ENCODE measurements around the gene BAHCC1.

BAHCC1 gene

DNA sequence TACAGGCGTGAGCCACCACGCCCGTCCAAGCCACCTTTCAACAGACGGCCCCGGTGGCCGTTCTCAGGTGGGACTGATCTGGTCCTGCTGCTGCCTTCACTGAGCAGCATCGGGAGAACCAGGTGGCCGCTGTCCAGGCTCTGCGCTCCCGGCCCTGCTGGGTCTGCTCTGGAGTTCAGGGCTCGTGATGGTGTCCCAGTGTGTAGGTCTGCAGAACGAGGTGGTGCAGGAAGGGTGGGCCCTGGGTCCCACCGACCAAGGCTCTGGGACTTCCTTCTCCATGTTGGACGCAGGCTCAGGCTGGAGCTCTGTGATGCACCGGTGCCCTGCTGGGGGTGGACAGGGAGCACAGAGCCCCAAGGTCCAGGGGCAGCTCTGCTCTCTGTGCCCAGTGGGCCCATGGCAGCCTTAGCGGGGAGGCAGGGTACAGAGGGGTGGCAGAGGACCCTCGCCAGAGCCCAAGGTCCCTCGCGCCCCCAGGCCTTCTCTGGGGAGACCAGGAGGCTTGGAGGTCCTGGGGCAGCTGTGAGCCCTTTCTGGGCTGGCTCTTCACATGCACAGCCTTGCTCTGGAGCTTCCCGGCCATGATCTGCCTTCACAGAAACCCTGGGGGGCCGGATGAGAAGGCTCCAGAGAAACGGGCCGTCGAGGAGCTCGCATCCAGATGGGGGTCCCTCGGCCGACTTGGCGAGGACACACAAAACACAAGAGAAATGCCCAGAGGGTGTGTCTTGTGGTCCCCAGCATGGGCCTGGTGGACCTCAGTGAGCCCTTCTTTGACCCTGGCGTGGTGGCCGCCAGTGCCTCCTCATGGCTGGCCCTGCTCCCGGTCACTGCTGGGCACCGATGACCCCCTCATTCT, 26.9 kb upstream of the BAHCC1 start:
- DNase-seq: no peak

DNA sequence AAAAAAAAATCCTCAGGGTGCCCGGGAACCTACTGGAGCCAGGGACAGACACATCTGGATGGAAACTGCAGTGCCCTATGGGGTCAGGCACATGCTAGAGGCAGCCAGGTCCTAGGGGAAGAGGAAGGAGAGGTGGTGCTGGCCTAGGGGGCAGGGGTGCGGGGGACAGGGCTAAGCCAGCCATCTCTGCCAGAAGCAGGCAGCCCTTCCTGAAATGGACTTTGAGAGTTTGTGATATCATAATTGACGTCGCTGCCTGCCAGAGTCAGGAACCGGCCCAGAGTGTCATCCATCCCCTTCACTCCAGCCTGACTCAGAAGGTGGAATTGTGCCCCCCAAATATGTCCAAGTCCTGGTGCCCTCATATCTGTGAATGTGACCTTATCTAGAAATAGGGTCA, 25.0 kb upstream of the BAHCC1 start:
- DNase-seq: no peak

DNA sequence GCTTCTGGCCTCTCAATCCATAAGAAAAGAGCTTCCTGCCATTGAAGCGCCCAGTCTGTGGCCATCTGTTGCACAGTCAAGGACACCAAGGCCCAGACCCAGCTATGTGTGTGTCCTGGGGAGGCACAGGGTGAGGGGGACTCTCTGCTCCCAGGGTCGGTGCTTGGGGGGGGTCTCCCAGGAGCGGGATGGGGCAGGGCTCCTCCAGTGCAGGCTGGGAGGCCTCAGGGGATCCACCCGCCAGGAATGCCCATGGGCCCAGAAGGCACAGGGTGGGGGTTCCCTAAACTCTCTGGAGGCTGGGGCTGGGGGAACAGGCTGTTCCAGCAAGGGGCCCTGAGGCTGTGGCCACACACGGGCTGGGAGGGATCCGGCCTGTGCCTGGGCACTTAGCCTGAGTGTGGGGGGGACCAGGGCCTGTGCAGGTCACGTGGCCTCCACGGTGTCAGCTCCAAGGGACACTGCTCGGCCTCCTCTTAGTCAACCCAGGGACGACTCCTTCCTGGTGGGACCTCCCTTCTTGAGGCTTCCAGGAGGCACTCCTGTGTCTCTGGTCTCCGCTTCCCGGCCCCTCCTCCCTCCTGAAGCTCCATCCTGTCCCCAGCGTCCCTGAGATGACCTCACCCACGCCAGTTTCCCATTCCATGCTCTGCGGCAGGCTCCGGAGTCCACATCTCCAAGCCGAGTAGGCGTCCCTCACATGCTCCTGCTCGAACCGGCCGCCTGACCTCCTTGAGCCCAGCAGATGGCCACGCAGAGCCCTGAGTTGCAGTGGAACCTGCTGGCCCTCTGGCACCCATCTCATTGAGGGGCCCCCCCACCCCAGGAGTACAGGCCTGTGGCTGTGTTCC, 23.1 kb upstream of the BAHCC1 start:
- no peak for DNase-seq

DNA sequence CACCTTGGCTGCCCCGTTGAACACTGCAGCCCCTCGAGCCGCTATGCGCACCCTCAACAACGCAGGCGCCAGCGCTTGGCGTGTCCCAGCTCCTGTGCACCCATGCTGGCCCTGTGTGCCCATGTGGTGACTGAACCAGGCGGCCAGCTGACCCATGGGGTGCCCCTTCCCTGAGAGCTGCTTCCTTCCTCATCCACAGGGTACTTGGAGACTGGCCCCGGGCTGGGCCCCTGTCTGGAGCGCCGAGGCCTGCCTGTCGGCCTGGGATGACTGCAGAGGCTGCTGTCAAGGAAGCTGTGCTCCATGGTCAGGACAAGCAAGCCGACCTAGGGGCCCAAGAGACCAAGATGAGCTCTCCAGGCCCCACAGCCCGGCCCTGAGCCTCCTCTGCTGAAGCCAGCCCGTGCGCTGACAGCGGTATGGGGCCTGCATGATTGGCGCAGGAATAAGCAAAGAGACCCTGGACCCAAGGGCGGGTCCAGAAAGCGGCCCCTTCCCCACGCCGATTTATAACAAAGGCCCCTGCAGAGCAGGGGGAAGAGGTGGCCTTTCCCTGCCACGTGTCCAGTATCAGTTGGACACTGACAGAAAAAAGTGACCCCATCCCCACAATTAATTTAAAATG, 21.6 kb upstream of the BAHCC1 start:
- no peak for DNase-seq

DNA sequence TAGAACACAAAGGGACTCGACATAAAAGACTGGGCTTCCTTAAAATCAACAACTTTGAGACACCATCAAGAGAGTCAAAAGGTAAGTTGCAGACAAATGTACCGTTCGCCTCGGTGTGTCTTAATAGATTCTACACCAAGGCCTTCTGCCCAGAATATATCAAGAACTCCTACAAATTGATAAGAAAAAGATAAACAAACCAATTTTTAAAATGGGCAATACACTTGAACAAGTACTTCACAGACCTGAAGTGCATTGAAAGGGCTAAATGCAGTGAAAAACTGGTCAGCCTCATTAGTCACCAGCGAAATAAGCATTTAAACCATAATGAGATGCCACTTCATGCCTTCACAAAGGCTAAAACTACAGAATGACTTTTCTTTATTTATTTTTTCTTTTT, 20.4 kb upstream of the BAHCC1 start:
- no peak for DNase-seq

DNA sequence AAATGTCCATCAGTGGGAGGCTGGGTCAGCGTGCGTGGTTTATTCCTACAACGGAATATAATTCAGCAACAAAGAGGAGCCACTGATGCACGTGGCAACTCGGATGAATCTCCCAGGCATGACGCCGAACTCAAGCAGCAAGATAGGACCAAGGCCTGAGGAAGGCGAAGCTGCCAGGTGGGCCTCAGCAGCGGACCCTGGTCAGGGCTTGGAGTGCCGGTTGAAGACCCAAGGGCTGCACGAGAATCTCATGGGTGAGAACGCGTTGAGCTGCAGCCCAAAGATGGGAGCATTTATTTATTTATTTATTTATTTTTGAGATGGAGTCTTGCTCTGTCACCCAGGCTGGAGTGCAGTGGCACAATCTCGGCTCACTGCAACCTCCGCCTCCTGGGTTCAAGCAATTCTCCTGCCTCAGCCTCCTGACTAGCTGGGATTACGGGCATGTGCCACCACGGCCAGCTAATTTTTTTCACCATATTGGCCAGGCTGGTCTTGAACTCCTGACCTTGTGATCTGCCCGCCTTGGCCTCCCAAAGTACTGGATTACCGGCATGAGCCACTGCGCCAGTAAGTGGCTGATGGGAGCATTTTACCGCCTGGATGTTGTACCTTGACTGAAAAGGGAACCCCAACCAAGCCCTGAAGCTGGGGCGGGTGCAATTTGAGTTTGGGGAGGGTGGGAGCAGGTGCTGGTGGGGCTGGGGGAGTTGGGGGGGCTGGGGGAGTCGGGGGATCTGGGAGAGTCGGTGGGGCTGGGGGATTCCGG, 18.1 kb upstream of the BAHCC1 start:
- no peak for DNase-seq

DNA sequence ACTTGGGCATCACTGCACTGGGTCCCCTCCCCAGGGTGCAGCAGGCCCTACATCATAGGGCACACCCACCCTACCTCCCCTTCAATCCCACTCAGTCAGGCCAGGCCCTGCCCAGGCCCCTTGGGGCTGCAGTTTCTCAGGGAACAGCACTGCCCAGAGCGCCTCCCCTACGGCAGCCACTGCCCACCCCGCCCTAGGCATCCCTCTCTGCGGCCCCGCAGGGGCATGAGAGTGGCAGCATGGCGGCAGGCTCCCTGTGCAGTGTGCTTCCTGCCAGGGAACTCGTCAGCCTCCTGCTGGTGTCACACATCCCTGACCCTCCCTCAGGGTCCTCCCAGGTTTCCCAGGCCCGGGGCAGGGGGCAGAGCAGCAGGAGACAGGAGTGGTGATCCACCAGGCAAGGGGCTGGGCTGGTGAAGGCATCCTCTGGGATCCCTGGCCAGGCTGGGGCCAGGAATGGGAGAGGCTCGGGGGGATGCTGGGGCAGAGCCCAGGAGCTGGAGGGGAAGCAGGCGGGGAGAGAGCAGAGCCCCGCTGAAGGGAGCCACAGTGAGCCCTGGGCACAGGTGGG, 16.2 kb upstream of the BAHCC1 start:
- no peak for DNase-seq

DNA sequence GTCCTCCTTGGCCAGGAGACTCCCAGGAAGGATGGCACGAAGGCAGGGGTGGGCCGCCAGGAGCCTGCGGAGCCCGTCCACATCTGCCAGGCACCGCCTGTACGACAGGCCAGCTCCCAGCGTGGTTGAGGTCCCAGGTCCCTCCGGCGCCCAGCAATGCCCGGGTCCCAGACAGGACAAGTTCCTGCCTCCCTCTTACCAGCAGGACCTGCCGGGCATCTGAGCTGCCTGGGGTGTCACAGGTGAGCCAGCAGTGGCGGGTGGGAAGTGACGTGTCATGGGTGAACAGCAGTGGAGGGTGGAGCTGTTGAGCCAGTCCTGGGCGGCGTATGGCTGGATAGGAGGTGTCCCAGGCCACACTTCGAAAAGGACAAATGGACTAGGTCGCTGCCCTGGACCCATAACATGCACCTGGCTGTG, 15.7 kb upstream of the BAHCC1 start:
- no peak for DNase-seq

DNA sequence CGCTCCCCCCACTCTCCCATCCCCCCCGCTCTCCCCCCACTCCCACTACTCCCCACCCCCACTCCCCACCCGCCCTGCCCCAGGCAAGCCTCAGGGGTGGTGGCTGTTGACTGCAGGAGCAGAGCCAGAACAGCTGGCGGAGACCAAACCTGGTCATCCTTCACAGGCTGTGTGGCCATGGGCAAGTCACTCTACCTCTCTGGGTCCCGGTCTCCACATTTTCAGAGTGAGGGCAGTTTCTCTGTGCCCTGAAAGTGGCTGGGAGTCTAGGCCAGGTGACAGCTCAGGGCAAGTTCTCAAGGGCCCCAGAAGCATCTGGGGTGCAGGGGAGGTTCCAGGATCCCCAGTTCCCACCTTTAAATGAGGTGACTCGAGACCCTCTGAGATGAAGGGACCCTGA, 15.1 kb upstream of the BAHCC1 start:
- no peak for DNase-seq

DNA sequence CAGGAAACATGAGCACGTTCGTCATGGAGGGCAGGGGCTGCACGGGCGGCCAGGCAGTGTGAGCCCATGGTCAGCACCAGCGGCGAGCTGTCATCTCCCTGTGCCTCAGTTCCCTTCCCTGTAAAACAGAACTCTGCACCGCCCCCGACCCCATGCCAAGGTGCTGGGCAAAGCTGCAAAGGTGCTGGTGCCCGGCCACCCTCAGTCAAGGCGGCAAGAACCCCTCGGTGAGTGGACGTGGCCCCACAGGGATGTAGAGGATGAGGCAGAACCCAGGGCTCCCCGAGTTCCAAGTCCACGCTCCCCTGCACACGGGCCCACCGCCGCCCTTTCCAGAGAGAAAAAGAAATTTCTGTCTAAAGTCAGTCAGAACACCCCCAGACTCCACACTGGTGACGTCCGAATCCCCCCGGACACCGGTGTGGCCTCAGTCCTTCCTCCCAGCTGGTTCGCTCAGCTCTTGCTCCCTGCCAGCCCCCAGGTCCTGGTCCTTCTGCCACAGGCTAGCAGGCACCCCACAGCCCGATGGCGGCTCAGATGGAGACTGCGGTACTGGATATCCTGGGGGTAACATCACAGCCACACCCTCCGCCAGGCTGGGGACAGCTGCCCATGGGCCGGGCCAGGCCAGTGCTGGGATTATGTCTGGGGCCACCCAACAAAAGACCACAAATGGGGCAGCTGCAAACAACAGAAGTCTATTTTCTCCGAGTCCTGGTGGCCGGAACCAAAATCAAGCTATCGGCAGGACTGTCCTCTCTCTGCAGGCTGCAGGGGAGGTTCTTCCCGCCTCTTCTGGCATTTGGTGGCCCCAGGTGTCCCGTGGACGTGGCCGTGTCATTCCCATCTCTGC, 14.4 kb upstream of the BAHCC1 start:
- no peak for DNase-seq

DNA sequence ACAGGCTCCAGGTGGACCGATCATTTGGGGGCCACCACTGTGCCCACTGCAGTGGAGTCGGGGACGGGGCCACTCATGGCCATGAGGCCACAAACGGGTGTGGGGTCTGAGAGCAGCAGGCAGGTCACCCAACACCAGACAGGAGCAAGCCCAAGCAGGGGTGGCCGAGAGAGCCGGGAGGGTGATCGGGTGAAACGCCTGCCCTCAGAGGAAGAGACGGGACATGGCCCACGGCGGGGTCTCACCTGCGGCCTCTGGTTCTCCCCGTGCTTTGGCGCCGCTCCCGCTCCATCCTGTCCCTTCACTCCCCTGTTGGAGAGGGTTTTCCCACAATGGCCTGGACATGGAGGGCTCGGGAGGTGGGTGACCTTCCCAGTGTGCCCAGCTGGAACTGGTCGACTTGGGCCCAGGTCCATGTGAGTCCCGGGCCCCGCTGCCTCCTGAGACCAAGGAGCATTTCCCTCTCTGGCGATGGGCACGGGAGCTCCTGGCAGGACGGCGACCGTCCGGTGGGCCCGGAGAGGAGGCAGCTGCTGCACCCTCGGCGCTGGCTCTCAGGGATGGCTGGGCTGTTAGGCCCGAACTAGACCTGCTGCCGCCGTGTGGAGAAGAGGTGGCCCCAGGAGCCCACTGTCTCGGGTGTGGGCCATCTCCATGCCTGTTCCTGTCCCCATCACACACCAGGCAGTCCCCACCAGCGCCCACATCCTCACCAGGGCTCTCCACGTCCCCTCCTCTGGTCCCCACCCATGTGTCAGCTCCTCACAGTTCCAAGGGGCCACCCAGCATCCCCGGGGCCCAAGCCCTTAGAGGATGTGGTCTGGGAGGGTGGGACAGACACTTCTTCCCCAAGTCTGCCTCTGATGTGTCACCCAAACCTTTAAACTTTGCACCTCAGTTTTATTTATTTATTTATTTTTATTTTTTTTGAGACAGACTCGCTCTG, 13.4 kb upstream of the BAHCC1 start:
- no peak for DNase-seq

DNA sequence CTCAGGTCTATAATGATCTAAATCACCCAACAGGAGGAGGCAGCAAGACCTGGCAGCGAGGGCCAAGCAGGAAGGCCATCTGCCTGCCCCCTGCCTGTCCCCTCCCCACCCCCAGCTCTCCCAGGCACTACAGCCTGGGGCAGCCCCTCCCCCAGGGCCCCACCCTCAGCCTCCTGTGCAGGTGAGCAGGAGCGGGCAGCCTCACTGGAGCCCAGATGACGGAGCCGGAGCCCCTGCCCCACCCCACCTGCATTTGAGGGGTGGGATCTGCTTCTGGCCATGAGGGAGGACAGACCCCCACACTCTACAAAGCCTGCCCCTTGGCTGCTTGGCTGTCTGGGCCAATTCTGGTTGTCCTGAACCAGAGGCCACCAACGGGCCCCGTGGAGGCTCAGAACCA, 12.4 kb upstream of the BAHCC1 start:
- no peak for DNase-seq

DNA sequence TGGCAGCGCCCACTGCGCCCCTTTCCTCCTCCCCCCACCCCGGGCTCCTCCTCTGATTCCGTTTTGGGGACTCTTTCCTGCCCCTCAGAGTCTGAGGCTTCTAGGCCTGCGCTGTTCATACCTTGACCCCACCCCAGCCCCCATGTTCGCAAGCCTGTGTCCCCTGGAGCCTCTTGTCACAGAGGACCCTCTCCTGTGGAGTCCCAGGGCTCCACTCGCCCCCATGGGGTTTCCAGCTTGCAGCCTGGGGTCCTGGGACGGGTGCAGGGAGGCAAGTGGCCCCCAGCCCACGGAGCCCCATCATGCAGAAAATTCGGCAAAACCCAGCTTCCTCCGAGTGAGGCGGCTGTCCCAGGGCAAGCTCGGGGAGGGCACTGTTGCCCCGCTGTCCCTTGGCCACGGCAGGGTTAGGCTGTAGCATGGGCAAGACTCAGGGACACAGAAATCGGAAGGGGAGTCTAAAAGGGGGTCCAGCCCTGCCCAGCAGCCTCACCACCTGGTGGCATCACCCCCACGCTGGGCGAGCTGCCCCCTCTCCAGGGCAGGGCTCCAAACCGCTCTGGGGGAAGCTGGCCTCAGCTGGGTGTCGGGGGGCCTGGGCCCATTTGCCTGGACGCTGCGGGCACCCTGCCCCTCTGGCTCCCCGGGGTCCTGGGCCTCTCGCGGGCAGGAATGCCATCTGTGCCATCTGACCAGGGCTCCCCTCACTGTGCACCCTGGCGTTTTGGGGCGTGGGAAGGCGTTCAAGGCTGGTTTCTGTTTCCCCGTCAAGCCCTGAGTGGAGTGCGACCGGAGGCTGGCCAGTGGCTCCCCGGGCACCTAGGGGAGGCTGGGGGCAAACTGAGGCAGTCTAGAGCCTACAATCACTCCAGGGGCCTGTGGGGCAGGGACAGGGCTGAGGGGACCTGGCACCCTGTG, 11.5 kb upstream of the BAHCC1 start:
- DNase-seq: no peak

DNA sequence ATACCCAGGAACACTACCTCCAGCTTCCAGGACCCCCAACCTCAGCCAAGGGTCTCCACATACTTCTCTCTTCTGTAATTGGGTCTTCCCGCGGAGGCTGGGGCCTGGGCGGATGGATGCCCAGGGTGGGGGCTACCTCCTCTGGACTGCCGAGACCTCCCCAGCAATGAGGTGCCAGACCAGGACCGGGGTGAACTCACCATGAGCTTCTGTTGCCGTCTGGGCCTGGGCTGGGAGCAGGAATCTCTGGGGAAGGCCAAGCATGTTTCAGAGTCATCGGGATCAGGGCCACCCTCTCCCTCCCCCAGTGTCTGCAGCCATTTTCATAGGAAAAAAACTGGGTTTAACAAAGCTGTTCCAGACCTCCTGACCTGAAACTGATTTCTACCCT, 10.3 kb upstream of the BAHCC1 start:
- DNase-seq: no peak

DNA sequence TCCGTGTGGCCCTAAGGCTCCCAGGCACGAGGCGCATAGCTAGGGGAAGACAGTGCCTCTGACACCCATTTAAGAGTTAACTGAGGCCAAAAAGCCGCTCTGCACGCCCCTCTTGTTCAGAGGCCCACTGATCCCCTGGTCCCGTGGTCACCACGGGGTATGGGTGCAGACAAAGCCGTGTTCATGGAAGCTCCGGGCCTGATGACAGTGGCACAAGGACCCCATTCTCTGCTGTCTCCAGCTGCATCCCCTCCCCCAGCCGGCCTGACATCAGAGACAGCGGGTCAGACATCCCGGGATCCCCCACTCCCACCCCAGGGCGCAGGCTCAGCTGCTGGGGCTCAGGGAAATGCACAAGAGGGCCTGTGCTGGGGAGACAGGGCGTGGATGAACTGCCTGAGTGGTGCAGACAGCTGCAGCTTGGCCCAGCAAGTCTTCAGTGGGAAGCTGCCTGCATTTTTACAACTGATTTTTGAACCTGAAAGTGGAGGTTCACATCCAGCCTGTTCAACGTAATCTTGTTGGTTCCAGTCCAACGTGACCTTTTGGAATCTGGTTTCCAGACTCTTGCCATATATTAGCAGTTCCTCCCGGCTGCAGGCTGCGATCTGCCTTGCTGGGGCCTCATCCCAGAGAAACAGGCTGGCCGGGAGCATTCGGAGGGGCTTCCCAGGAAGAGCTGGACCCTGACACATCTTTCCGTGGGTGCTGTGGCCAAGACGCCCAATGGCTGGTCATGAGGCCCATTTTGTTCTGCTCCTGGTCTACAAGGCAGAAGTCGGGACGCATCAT, 9.7 kb upstream of the BAHCC1 start:
- DNase-seq: no peak

DNA sequence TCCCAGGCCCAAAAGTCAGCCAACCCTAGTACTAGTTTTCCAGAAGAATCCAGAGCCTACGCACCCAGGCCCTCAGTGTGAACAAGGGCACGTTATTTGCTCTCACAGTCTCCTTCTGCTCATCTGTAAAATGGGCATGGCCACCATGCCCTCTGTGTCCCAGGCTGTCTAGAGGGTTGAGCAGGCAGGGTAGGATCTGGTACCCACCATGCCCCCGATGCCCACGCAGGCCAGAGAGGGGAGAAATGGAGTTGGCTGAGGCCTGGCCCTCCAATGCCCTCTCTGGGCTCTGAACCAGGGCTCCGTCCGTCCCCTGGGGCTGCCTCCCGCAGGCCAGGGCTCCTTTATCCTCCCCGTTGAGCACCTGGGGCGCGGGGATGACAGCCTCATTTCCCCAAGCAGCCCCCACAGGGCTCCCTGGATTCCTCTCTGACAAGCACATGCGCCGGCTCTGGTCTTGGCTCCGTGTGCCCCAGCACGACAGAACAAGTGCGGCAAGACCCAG, 9.1 kb upstream of the BAHCC1 start:
- DNase-seq: no peak

DNA sequence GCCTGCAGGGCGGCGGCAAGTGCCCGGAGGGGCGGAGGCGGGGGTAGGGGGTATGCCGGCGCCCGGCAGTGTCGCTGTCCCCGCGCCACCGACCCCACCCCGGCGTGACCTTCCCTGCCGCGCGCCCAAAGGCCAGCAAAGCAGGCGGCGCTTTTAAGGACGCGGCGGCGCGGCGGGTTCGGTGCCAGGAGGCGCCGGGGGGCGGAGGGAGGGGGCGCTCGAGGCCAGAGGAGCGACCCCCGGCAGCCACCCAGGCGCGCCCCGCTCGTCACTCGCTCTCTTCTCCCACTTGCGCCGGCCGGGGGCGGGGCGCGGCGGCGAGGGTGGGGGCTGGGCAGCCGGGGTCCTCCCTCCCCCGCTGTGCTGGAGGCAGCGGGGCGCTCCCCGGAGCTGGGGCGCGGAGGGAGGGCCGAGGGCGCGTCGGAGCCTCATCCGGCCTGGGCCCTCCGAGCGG, 8.6 kb upstream of the BAHCC1 start:
- DNase-seq: no peak

All from NCI-H2227 treated with DMSO at 0.1 percent for 48 hours (cell line).